Measurements from ENCODE around the gene COL4A4. TPM values are rescaled to one million over a fixed set of nuclear protein-coding genes. Genes with fewer than 3 reads are reported as not detected.
A peak's percentile ranks its signal among the peaks of the same experiment; 100 is the strongest.

The COL4A4 gene
- total and polyA plus RNA-seq, 2 of the 13 experiments (the other 11 are each of a cell fraction or from before 2014, with no cell fraction given) = not detected

- TF ChIP-seq ZFY (CRISPR knock-in tag; IDR thresholded peaks at IDR 0.05) (0 out of 2 replicates have a peak, but pooled peaks have one; percentile 32), NFE2L1 (CRISPR knock-in tag; IDR thresholded peaks at IDR 0.05; ENCODE audit: borderline replicate concordance) (no peak), RXRA (CRISPR knock-in tag; IDR thresholded peaks at IDR 0.05) (0 out of 2 replicates have a peak, but pooled peaks have one; percentile 36), ZNF891 (CRISPR knock-in tag; IDR thresholded peaks at IDR 0.05) (peak; percentile 55; the same call in 1 of the 2 replicates), ZFP90 (CRISPR knock-in tag; IDR thresholded peaks at IDR 0.05; ENCODE audit: borderline replicate concordance) (no peak), FOXJ3 (CRISPR knock-in tag; IDR thresholded peaks at IDR 0.05; ENCODE audit: borderline replicate concordance) (no peak), SP5 (CRISPR knock-in tag; IDR thresholded peaks at IDR 0.05; ENCODE audit: borderline replicate concordance, low read depth) (no peak), TBX3 (IDR thresholded peaks at IDR 0.05; ENCODE audit: borderline replicate concordance) (no peak), ZBTB21 (CRISPR knock-in tag; IDR thresholded peaks at IDR 0.05) (no peak), ZNF335 (CRISPR knock-in tag; IDR thresholded peaks at IDR 0.05) (no peak), ATF2 (CRISPR knock-in tag; IDR thresholded peaks at IDR 0.05) (no peak), LCORL (IDR thresholded peaks at IDR 0.05) (no peak), LCORL (CRISPR knock-in tag; IDR thresholded peaks at IDR 0.05) (no peak), ZNF562 (CRISPR knock-in tag; IDR thresholded peaks at IDR 0.05; ENCODE audit: borderline replicate concordance) (no peak)
- TF ChIP-seq, protein P1, sequence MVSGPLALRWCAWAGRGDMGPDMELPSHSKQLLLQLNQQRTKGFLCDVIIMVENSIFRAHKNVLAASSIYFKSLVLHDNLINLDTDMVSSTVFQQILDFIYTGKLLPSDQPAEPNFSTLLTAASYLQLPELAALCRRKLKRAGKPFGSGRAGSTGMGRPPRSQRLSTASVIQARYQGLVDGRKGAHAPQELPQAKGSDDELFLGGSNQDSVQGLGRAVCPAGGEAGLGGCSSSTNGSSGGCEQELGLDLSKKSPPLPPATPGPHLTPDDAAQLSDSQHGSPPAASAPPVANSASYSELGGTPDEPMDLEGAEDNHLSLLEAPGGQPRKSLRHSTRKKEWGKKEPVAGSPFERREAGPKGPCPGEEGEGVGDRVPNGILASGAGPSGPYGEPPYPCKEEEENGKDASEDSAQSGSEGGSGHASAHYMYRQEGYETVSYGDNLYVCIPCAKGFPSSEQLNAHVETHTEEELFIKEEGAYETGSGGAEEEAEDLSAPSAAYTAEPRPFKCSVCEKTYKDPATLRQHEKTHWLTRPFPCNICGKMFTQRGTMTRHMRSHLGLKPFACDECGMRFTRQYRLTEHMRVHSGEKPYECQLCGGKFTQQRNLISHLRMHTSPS (CRISPR knock-in tag; IDR thresholded peaks at IDR 0.05; ENCODE audit: low read depth) = no peak
- TF ChIP-seq, protein P2, sequence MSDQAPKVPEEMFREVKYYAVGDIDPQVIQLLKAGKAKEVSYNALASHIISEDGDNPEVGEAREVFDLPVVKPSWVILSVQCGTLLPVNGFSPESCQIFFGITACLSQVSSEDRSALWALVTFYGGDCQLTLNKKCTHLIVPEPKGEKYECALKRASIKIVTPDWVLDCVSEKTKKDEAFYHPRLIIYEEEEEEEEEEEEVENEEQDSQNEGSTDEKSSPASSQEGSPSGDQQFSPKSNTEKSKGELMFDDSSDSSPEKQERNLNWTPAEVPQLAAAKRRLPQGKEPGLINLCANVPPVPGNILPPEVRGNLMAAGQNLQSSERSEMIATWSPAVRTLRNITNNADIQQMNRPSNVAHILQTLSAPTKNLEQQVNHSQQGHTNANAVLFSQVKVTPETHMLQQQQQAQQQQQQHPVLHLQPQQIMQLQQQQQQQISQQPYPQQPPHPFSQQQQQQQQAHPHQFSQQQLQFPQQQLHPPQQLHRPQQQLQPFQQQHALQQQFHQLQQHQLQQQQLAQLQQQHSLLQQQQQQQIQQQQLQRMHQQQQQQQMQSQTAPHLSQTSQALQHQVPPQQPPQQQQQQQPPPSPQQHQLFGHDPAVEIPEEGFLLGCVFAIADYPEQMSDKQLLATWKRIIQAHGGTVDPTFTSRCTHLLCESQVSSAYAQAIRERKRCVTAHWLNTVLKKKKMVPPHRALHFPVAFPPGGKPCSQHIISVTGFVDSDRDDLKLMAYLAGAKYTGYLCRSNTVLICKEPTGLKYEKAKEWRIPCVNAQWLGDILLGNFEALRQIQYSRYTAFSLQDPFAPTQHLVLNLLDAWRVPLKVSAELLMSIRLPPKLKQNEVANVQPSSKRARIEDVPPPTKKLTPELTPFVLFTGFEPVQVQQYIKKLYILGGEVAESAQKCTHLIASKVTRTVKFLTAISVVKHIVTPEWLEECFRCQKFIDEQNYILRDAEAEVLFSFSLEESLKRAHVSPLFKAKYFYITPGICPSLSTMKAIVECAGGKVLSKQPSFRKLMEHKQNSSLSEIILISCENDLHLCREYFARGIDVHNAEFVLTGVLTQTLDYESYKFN (CRISPR knock-in tag; conservative IDR thresholded peaks at IDR 0.05) = no peak
- TF ChIP-seq, protein P3, sequence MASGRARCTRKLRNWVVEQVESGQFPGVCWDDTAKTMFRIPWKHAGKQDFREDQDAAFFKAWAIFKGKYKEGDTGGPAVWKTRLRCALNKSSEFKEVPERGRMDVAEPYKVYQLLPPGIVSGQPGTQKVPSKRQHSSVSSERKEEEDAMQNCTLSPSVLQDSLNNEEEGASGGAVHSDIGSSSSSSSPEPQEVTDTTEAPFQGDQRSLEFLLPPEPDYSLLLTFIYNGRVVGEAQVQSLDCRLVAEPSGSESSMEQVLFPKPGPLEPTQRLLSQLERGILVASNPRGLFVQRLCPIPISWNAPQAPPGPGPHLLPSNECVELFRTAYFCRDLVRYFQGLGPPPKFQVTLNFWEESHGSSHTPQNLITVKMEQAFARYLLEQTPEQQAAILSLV (CRISPR knock-in tag; IDR thresholded peaks at IDR 0.05; ENCODE audit: borderline replicate concordance) = no peak; the same call in 1 of the 2 replicates
- TF ChIP-seq, protein P4, sequence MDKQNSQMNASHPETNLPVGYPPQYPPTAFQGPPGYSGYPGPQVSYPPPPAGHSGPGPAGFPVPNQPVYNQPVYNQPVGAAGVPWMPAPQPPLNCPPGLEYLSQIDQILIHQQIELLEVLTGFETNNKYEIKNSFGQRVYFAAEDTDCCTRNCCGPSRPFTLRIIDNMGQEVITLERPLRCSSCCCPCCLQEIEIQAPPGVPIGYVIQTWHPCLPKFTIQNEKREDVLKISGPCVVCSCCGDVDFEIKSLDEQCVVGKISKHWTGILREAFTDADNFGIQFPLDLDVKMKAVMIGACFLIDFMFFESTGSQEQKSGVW (CRISPR knock-in tag; IDR thresholded peaks at IDR 0.05; ENCODE audit: borderline replicate concordance) = no peak
- TF ChIP-seq, protein P5, sequence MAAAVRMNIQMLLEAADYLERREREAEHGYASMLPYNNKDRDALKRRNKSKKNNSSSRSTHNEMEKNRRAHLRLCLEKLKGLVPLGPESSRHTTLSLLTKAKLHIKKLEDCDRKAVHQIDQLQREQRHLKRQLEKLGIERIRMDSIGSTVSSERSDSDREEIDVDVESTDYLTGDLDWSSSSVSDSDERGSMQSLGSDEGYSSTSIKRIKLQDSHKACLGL (CRISPR knock-in tag; IDR thresholded peaks at IDR 0.05) = no peak
Observed at GRCh38 chr2:227033471-227034148, 130.4 kb downstream of the COL4A4 start (continued).

Data from HepG2 (cell line).